ENCODE results near the gene SPTBN1.

- TF ChIP-seq CTCF (IDR thresholded peaks at IDR 0.05; ENCODE audit: poor library complexity): no peak
- TF ChIP-seq EZH2 (IDR thresholded peaks at IDR 0.05; ENCODE audit: borderline replicate concordance): no peak
- no peak for TF ChIP-seq EZH2phosphoT487 (IDR thresholded peaks at IDR 0.05; ENCODE audit: low read depth, severe bottlenecking, unreplicated experiment)
These were observed 35.5 kb upstream of the SPTBN1 start for GRCh38 chr2:54420524-54421172.
